SK-N-SH treated with all-trans-retinoic acid at 6 μM for 48 hours (cell line): ENCODE results near the gene STK35.

Experiments
- ATAC-seq: fragments of 200-7000 bp; cut with Tn5 transposase; 3 replicates; pipeline ENCODE4 v1.9.1; 2020; ENCODE audit warnings: mild to moderate bottlenecking, moderate library complexity
- ARNTL ChIP-seq: fragments of 450-650 bp; formaldehyde crosslinking; IDR thresholded peaks from 2 replicates; pipeline ENCODE4 v1.5.0; 2020; ENCODE audit warnings: low read depth, mild to moderate bottlenecking, moderate library complexity, borderline replicate concordance
- BACH2 ChIP-seq: fragments of 250-450 bp; sonication (Bioruptor Pico); IDR thresholded peaks from 2 replicates; pipeline ENCODE4 v1.9.0; 2021; ENCODE audit warnings: mild to moderate bottlenecking, borderline replicate concordance
- CSDC2 ChIP-seq: fragments of 250-450 bp; sonication (Bioruptor Pico); IDR thresholded peaks from 2 replicates; pipeline ENCODE4 v1.5.0; 2020; ENCODE audit warnings: mild to moderate bottlenecking, moderate library complexity
- ESRRG ChIP-seq: fragments of 250-450 bp; sonication (Bioruptor Pico); IDR thresholded peaks from 2 replicates; pipeline ENCODE4 v1.6.1; 2021; ENCODE audit warnings: mild to moderate bottlenecking
- GLIS3 ChIP-seq: fragments of 250-450 bp; sonication (Bioruptor Pico); IDR thresholded peaks from 2 replicates; pipeline ENCODE4 v1.5.0; 2020; ENCODE audit warnings: mild to moderate bottlenecking, moderate library complexity
- ISL1 ChIP-seq: fragments of 250-450 bp; sonication (Bioruptor Pico); IDR thresholded peaks from 2 replicates; pipeline ENCODE4 v2.1.2; 2022; ENCODE audit warnings: mild to moderate bottlenecking, moderate library complexity
- OSR1 ChIP-seq: fragments of 250-450 bp; sonication (Bioruptor Pico); IDR thresholded peaks from 2 replicates; pipeline ENCODE4 v1.8.0; 2022; ENCODE audit warnings: moderate library complexity, mild to moderate bottlenecking, inconsistent platforms
- PPARA ChIP-seq: fragments of 250-450 bp; sonication (Bioruptor Pico); IDR thresholded peaks from 2 replicates; pipeline ENCODE4 v1.5.0; 2020; ENCODE audit warnings: mild to moderate bottlenecking, borderline replicate concordance
- RARB ChIP-seq: fragments of 250-450 bp; sonication (Bioruptor Pico); IDR thresholded peaks from 2 replicates; pipeline ENCODE4 v1.8.0; 2021; ENCODE audit warnings: mild to moderate bottlenecking, moderate library complexity
- SNAI2 ChIP-seq: fragments of 250-450 bp; sonication (Bioruptor Pico); IDR thresholded peaks from 2 replicates; pipeline ENCODE4 v1.5.0; 2020; ENCODE audit warnings: mild to moderate bottlenecking, moderate library complexity
- TOX ChIP-seq: fragments of 250-450 bp; sonication (Bioruptor Pico); IDR thresholded peaks from 2 replicates; pipeline ENCODE4 v1.8.0; 2021; ENCODE audit warnings: mild to moderate bottlenecking, moderate library complexity, borderline replicate concordance
- ZC3H10 ChIP-seq: fragments of 250-450 bp; sonication (Bioruptor Pico); IDR thresholded peaks from 2 replicates; pipeline ENCODE4 v1.5.1; 2021; ENCODE audit warnings: mild to moderate bottlenecking, moderate library complexity
- ZFP3 ChIP-seq: fragments of 250-450 bp; sonication (Bioruptor Pico); IDR thresholded peaks from 2 replicates; pipeline ENCODE4 v1.5.0; 2020; ENCODE audit warnings: mild to moderate bottlenecking, moderate library complexity
- ZFP30 ChIP-seq: fragments of 450-650 bp; formaldehyde crosslinking; IDR thresholded peaks from 2 replicates; pipeline ENCODE4 v1.5.0; 2022; ENCODE audit warnings: mild to moderate bottlenecking, moderate library complexity
- ZNF565 ChIP-seq: fragments of 450-650 bp; formaldehyde crosslinking; conservative IDR thresholded peaks from 2 replicates; pipeline ENCODE4 v1.5.0; 2020; ENCODE audit warnings: low read depth, mild to moderate bottlenecking, moderate library complexity
- ZNF70 ChIP-seq: fragments of 450-650 bp; formaldehyde crosslinking; IDR thresholded peaks from 2 replicates; pipeline ENCODE4 v1.5.0; 2020; ENCODE audit warnings: mild to moderate bottlenecking, moderate library complexity
- ZNF8 ChIP-seq: fragments of 450-650 bp; formaldehyde crosslinking; IDR thresholded peaks from 2 replicates; pipeline ENCODE4 v1.5.0; 2020; ENCODE audit warnings: mild to moderate bottlenecking, moderate library complexity
- TF ChIP-seq, protein P1 (sequence below): fragments of 250-450 bp; sonication (Bioruptor Pico); IDR thresholded peaks from 2 replicates; pipeline ENCODE4 v1.8.0; 2020; ENCODE audit warnings: mild to moderate bottlenecking, moderate library complexity, borderline replicate concordance
- TF ChIP-seq, protein P2 (sequence below): fragments of 250-450 bp; sonication (Bioruptor Pico); IDR thresholded peaks from 2 replicates; pipeline ENCODE4 v1.5.1; 2020; ENCODE audit warnings: low read depth, mild to moderate bottlenecking, moderate library complexity
- TF ChIP-seq, protein P3 (sequence below): fragments of 250-450 bp; sonication (Bioruptor Pico); IDR thresholded peaks from 2 replicates; pipeline ENCODE4 v1.5.1; 2021; ENCODE audit warnings: mild to moderate bottlenecking, moderate library complexity
- TF ChIP-seq, protein P4 (sequence below): fragments of 250-450 bp; sonication (Bioruptor Pico); IDR thresholded peaks from 2 replicates; pipeline ENCODE4 v1.5.0; 2020; ENCODE audit warnings: mild to moderate bottlenecking, moderate library complexity
- TF ChIP-seq, protein P5 (sequence below): fragments of 250-450 bp; sonication (Bioruptor Pico); IDR thresholded peaks from 2 replicates; pipeline ENCODE4 v1.8.0; 2021; ENCODE audit warnings: low read depth, mild to moderate bottlenecking, moderate library complexity, borderline replicate concordance

Gene STK35

DNA sequence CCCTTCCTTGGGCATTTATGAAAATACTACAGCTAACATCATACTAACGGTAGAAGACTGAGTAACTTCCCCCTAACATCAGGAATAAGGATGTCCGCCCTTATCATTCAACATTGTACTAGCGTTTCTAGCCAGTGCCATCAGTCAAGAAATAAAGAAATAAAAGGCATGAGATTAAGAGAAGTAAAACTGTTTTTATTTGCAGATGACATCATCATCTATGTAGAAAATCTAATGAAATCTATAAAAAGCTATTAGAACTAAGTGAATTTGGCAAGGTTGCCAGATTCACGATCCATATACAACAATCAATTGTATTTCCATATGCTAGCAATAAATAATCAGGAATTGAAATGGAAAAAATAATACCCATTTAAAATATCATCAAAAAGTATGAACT, 54.6 kb downstream of the STK35 start:
- no peak for TF ChIP-seq BACH2
- TF ChIP-seq SNAI2 (CRISPR knock-in tag), result no peak
- no peak for TF ChIP-seq ESRRG
- TF ChIP-seq ZC3H10 (CRISPR knock-in tag), result no peak
- TF ChIP-seq ZNF565 (CRISPR knock-in tag), result no peak
- no peak for TF ChIP-seq ISL1 (CRISPR knock-in tag)
- TF ChIP-seq CSDC2 (CRISPR knock-in tag), result no peak
- no peak for TF ChIP-seq GLIS3 (CRISPR knock-in tag)
- TF ChIP-seq ARNTL (CRISPR knock-in tag), result no peak
- TF ChIP-seq ZNF8 (CRISPR knock-in tag), result no peak
- no peak for TF ChIP-seq ZNF70 (CRISPR knock-in tag)
- TF ChIP-seq, protein P1, sequence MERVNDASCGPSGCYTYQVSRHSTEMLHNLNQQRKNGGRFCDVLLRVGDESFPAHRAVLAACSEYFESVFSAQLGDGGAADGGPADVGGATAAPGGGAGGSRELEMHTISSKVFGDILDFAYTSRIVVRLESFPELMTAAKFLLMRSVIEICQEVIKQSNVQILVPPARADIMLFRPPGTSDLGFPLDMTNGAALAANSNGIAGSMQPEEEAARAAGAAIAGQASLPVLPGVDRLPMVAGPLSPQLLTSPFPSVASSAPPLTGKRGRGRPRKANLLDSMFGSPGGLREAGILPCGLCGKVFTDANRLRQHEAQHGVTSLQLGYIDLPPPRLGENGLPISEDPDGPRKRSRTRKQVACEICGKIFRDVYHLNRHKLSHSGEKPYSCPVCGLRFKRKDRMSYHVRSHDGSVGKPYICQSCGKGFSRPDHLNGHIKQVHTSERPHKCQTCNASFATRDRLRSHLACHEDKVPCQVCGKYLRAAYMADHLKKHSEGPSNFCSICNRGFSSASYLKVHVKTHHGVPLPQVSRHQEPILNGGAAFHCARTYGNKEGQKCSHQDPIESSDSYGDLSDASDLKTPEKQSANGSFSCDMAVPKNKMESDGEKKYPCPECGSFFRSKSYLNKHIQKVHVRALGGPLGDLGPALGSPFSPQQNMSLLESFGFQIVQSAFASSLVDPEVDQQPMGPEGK (CRISPR knock-in tag), result no peak
- TF ChIP-seq ZFP3 (CRISPR knock-in tag), result no peak
- ATAC-seq, result no peak

DNA sequence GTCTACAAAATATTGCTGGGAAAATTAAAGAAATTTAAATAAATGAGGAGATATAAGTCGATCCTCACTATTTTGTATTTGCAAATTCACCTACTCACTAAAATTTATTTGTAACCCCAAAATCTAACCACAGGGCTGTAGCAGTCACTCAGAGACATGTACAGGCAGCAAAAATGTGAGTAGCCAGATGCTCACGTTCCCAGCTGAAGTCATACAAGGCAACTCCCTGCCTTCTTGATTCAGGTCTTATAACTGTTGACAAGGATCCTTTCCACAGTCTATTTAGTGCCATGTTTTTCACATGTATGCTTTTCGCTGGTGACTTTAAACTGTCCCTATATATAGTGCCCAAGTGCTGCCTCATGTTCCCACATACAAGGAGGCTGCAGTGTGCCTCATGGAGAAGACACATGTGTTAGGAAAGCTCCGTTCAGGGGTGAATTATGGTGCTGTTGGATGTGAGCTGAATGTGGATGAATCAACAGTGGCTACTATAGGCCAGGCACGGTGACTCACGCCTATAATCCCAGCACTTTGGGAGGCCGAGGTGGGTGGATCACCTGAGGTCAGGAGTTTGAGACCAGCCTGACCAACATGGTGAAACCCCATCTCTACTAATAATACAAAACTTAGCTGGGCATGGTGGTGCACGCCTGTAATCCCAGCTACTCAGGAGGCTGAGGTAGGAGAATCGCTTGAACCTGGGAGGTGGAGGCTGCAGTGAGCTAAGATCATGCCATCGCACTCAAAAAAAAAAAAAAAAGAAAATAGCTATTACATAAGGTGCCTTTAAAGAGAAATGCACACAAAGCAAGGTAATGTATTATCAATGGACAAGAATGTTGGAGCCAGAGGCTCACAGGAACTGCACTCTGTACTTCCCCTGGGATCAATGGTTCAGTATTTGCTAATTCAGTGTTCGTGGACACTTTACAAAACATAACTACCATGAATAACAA, 55.3 kb downstream of the STK35 start:
- TF ChIP-seq ZFP30 (CRISPR knock-in tag) (no peak), ISL1 (CRISPR knock-in tag) (no peak), PPARA (CRISPR knock-in tag) (no peak), CSDC2 (CRISPR knock-in tag) (no peak), ARNTL (CRISPR knock-in tag) (no peak), ZNF565 (CRISPR knock-in tag) (no peak), OSR1 (CRISPR knock-in tag) (no peak), ZNF8 (CRISPR knock-in tag) (no peak), TOX (CRISPR knock-in tag) (no peak), RARB (CRISPR knock-in tag) (no peak), ZC3H10 (CRISPR knock-in tag) (no peak), BACH2 (no peak)
- TF ChIP-seq, protein P2, sequence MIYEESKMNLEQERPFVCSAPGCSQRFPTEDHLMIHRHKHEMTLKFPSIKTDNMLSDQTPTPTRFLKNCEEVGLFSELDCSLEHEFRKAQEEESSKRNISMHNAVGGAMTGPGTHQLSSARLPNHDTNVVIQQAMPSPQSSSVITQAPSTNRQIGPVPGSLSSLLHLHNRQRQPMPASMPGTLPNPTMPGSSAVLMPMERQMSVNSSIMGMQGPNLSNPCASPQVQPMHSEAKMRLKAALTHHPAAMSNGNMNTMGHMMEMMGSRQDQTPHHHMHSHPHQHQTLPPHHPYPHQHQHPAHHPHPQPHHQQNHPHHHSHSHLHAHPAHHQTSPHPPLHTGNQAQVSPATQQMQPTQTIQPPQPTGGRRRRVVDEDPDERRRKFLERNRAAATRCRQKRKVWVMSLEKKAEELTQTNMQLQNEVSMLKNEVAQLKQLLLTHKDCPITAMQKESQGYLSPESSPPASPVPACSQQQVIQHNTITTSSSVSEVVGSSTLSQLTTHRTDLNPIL (CRISPR knock-in tag), result no peak
- TF ChIP-seq, protein P3, sequence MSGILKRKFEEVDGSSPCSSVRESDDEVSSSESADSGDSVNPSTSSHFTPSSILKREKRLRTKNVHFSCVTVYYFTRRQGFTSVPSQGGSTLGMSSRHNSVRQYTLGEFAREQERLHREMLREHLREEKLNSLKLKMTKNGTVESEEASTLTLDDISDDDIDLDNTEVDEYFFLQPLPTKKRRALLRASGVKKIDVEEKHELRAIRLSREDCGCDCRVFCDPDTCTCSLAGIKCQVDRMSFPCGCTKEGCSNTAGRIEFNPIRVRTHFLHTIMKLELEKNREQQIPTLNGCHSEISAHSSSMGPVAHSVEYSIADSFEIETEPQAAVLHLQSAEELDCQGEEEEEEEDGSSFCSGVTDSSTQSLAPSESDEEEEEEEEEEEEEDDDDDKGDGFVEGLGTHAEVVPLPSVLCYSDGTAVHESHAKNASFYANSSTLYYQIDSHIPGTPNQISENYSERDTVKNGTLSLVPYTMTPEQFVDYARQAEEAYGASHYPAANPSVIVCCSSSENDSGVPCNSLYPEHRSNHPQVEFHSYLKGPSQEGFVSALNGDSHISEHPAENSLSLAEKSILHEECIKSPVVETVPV, result no peak
- TF ChIP-seq, protein P4, sequence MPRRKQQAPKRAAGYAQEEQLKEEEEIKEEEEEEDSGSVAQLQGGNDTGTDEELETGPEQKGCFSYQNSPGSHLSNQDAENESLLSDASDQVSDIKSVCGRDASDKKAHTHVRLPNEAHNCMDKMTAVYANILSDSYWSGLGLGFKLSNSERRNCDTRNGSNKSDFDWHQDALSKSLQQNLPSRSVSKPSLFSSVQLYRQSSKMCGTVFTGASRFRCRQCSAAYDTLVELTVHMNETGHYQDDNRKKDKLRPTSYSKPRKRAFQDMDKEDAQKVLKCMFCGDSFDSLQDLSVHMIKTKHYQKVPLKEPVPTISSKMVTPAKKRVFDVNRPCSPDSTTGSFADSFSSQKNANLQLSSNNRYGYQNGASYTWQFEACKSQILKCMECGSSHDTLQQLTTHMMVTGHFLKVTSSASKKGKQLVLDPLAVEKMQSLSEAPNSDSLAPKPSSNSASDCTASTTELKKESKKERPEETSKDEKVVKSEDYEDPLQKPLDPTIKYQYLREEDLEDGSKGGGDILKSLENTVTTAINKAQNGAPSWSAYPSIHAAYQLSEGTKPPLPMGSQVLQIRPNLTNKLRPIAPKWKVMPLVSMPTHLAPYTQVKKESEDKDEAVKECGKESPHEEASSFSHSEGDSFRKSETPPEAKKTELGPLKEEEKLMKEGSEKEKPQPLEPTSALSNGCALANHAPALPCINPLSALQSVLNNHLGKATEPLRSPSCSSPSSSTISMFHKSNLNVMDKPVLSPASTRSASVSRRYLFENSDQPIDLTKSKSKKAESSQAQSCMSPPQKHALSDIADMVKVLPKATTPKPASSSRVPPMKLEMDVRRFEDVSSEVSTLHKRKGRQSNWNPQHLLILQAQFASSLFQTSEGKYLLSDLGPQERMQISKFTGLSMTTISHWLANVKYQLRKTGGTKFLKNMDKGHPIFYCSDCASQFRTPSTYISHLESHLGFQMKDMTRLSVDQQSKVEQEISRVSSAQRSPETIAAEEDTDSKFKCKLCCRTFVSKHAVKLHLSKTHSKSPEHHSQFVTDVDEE (CRISPR knock-in tag), result no peak
- TF ChIP-seq, protein P5, sequence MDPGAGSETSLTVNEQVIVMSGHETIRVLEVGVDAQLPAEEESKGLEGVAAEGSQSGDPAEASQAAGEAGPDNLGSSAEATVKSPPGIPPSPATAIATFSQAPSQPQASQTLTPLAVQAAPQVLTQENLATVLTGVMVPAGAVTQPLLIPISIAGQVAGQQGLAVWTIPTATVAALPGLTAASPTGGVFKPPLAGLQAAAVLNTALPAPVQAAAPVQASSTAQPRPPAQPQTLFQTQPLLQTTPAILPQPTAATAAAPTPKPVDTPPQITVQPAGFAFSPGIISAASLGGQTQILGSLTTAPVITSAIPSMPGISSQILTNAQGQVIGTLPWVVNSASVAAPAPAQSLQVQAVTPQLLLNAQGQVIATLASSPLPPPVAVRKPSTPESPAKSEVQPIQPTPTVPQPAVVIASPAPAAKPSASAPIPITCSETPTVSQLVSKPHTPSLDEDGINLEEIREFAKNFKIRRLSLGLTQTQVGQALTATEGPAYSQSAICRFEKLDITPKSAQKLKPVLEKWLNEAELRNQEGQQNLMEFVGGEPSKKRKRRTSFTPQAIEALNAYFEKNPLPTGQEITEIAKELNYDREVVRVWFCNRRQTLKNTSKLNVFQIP, result no peak
- ATAC-seq, result no peak
